ENCODE data around the gene DHRS3.

Gene DHRS3

GRCh38 chr1:12617511-12617900 is 504 bp downstream of the DHRS3 start:
- DNase-seq (ENCODE audit: low spot score): peak; percentile 68

GRCh38 chr1:12616709-12617373 is 1.2 kb downstream of the DHRS3 start:
- peak; percentile 58 for DNase-seq (ENCODE audit: low spot score)

- peak; percentile 77 for DNase-seq (ENCODE audit: low spot score)
Measured at GRCh38 chr1:12615865-12616708, 1.9 kb downstream of the DHRS3 start.

GRCh38 chr1:12615159-12615864 is 2.7 kb downstream of the DHRS3 start:
- DNase-seq (ENCODE audit: low spot score): no peak

- no peak for DNase-seq (ENCODE audit: low spot score)
Measured at GRCh38 chr1:12614402-12615158, 3.4 kb downstream of the DHRS3 start.

- no peak for DNase-seq (ENCODE audit: low spot score)
Measured at GRCh38 chr1:12613180-12613579, 4.8 kb downstream of the DHRS3 start.

- no peak for DNase-seq (ENCODE audit: low spot score)
Measured at GRCh38 chr1:12610941-12611340, 7.1 kb downstream of the DHRS3 start.

- DNase-seq (ENCODE audit: low spot score): no peak
Measured at GRCh38 chr1:12610305-12610935, 7.6 kb downstream of the DHRS3 start.

- no peak for DNase-seq (ENCODE audit: low spot score)
Measured at GRCh38 chr1:12609469-12610003, 8.5 kb downstream of the DHRS3 start.

GRCh38 chr1:12608311-12608957 is 9.6 kb downstream of the DHRS3 start:
- no peak for DNase-seq (ENCODE audit: low spot score)

GRCh38 chr1:12607263-12607662 is 10.7 kb downstream of the DHRS3 start:
- DNase-seq (ENCODE audit: low spot score): no peak

GRCh38 chr1:12604986-12605385 is 13.0 kb downstream of the DHRS3 start:
- no peak for DNase-seq (ENCODE audit: low spot score)

GRCh38 chr1:12604114-12604874 is 13.7 kb downstream of the DHRS3 start:
- peak; percentile 98 for DNase-seq (ENCODE audit: low spot score)

- DNase-seq (ENCODE audit: low spot score): no peak
Measured at GRCh38 chr1:12603224-12603623, 14.8 kb downstream of the DHRS3 start.

GRCh38 chr1:12602659-12603024 is 15.4 kb downstream of the DHRS3 start:
- no peak for DNase-seq (ENCODE audit: low spot score)

- DNase-seq (ENCODE audit: low spot score): peak; percentile 76
Measured at GRCh38 chr1:12601700-12602658, 16.0 kb downstream of the DHRS3 start.

GRCh38 chr1:12600880-12601633 is 17.0 kb downstream of the DHRS3 start:
- peak; percentile 71 for DNase-seq (ENCODE audit: low spot score)

- DNase-seq (ENCODE audit: low spot score): no peak
Measured at GRCh38 chr1:12600335-12600734, 17.7 kb downstream of the DHRS3 start.

Measured in SW480 (cell line).